Naive thymus-derived CD8-positive, alpha-beta T cell (primary cell): ENCODE data around the gene LOXHD1. TPM values are rescaled to one million over a fixed set of nuclear protein-coding genes. Genes with fewer than 3 reads are reported as not detected.

ENCODE experiments used
- ATAC-seq, 2 donors: fragments of 150-1000 bp; cut with Tn5 transposase in 1 of 2; sonication (Bioruptor Pico), chemical (Tn5 transposase) in 1 of 2; 1 replicate in 1 of 2; 2 replicates in 1 of 2; pipeline ENCODE4 v1.10.0; 2021; ENCODE audit warnings: mild to moderate bottlenecking in 2 of 2, moderate library complexity in 2 of 2
- POLR2A ChIA-PET: fragments of 350-600 bp; sonication (Branson Sonifier 250); formaldehyde crosslinking; loops from one replicate; lab custom pipeline; 2021; ENCODE audit warnings: antibody characterized with exemption; lab: Charles Lee
- DNase-seq, 10 donors: peaks; one replicate each; pipeline versions ENCODE4 v3.0.0 to v3.0.0-alpha.2; 2020 to 2022
- H3K27ac Mint-ChIP-seq, 10 donors: one replicate each; pipeline ENCODE4 v1.8.0; 2020 to 2022; ENCODE audit warnings: mild to moderate bottlenecking in 10 of 10, mixed read lengths in 10 of 10, moderate library complexity in 4 of 10, inconsistent platforms in 1 of 10
- H3K27me3 Mint-ChIP-seq, 5 donors: one replicate each; pipeline ENCODE4 v1.8.0; 2021 to 2022; ENCODE audit warnings: mixed read lengths in 5 of 5
- H3K36me3 Mint-ChIP-seq, 3 donors: one replicate each; pipeline ENCODE4 v1.8.0; 2020 to 2022; ENCODE audit warnings: mixed read lengths in 3 of 3, mild to moderate bottlenecking in 2 of 3, inconsistent platforms in 1 of 3
- H3K4me1 Mint-ChIP-seq, 4 donors: one replicate each; pipeline ENCODE4 v1.8.0; 2021 to 2022; ENCODE audit warnings: mixed read lengths in 4 of 4
- H3K4me3 Mint-ChIP-seq, 10 donors: one replicate each; pipeline ENCODE4 v1.8.0; 2020 to 2022; ENCODE audit warnings: mild to moderate bottlenecking in 10 of 10, mixed read lengths in 10 of 10, moderate library complexity in 6 of 10, inconsistent platforms in 1 of 10
- H3K9me3 Mint-ChIP-seq, 9 donors: one replicate each; pipeline ENCODE4 v1.8.0; 2020 to 2022; ENCODE audit warnings: mixed read lengths in 9 of 9, mild to moderate bottlenecking in 3 of 9, inconsistent platforms in 1 of 9, moderate library complexity in 1 of 9
- polyA plus RNA-seq, 3 donors: library from polyadenylated mRNA; unstranded; fragments of 300-500 nt; fragmentation: Illumina TruSeq; gene quantifications; one replicate each; pipeline ENCODE4 v1.2.3, GENCODE V29; 2021
- total RNA-seq, 8 experiments: library from RNA in 2 of 8; stranded (reverse) in 2 of 8; gene quantifications; one replicate each; pipeline ENCODE4 v1.2.3 and lab custom pipeline; 2021 to 2026

Gene LOXHD1
- total and polyA plus RNA-seq, 5 experiments from 2014 or later, result 0.08 to 0.39 TPM; not detected in 3

GRCh38 chr18:46459789-46460455 lies 197.1 kb downstream of the LOXHD1 start:
- POLR2A ChIA-PET, result no interaction called here
- ATAC-seq, result no peak

GRCh38 chr18:46458472-46458871 lies 198.5 kb downstream of the LOXHD1 start:
- Mint-ChIP-seq H3K4me3 (no peak overlapping the region), H3K4me1 (no peaks in the 10 kb centered on the region), H3K9me3 (no peaks in the 10 kb centered on the region), H3K27me3 (peaks cover 0 to 2% (median 0%) of the 10 kb centered on the region in 5 donors), H3K36me3 (no peaks in the 10 kb centered on the region), H3K27ac (no peak overlapping the region)
- no peak for DNase-seq
- no peak for ATAC-seq
- POLR2A ChIA-PET, result no interaction called here

More at GRCh38 chr18:46459789-46460455, 197.1 kb downstream of the LOXHD1 start:
- Mint-ChIP-seq H3K9me3 (no peaks in the 10 kb centered on the region), H3K36me3 (no peaks in the 10 kb centered on the region), H3K4me3 (no peak overlapping the region), H3K4me1 (no peaks in the 10 kb centered on the region), H3K27ac (no peak overlapping the region), H3K27me3 (peaks cover 0 to 6% (median 0%) of the 10 kb centered on the region in 5 donors)
- DNase-seq, result no peak

- ATAC-seq (no peak), DNase-seq (no peak)
- POLR2A ChIA-PET, result no interaction called here
Observed at GRCh38 chr18:46456691-46457090, 200.3 kb downstream of the LOXHD1 start.

GRCh38 chr18:46452820-46453219 lies 204.2 kb downstream of the LOXHD1 start:
- H3K9me3 Mint-ChIP-seq, result peaks cover 0 to 19% (median 0%) of the 10 kb centered on the region in 9 donors
- H3K27ac Mint-ChIP-seq, result no peak overlapping the region
- no peak overlapping the region for H3K4me3 Mint-ChIP-seq
- H3K27me3 Mint-ChIP-seq, result peaks cover 0 to 14% (median 2%) of the 10 kb centered on the region in 5 donors
- DNase-seq, result no peak
- peaks cover 0 to 4% (median under 1%) of the 10 kb centered on the region in 4 donors for H3K4me1 Mint-ChIP-seq
- H3K36me3 Mint-ChIP-seq, result peaks cover 0 to 16% (median 0%) of the 10 kb centered on the region in 3 donors
- no peak for ATAC-seq
- POLR2A ChIA-PET, result no interaction called here

More at GRCh38 chr18:46456691-46457090, 200.3 kb downstream of the LOXHD1 start:
- H3K27ac Mint-ChIP-seq, result no peak overlapping the region
- peaks cover 0 to 1% (median 0%) of the 10 kb centered on the region in 5 donors for H3K27me3 Mint-ChIP-seq
- peaks cover 0 to 4% (median 0%) of the 10 kb centered on the region in 9 donors for H3K9me3 Mint-ChIP-seq
- no peak overlapping the region for H3K4me3 Mint-ChIP-seq
- no peaks in the 10 kb centered on the region for H3K36me3 Mint-ChIP-seq
- H3K4me1 Mint-ChIP-seq, result no peaks in the 10 kb centered on the region

GRCh38 chr18:46449499-46449898 lies 207.5 kb downstream of the LOXHD1 start:
- DNase-seq (no peak), ATAC-seq (no peak)
- POLR2A ChIA-PET, result no interaction called here
- Mint-ChIP-seq H3K4me3 (no peak overlapping the region), H3K4me1 (peaks cover 0 to 4% (median under 1%) of the 10 kb centered on the region in 4 donors), H3K27ac (no peak overlapping the region), H3K9me3 (peaks cover 0 to 35% (median 5%) of the 10 kb centered on the region in 9 donors), H3K36me3 (peaks cover 0 to 16% (median 0%) of the 10 kb centered on the region in 3 donors), H3K27me3 (peaks cover 3 to 15% (median 5%) of the 10 kb centered on the region in 5 donors)

- Mint-ChIP-seq H3K4me1 (peaks cover 0 to 4% (median under 1%) of the 10 kb centered on the region in 4 donors), H3K36me3 (peaks cover 0 to 16% (median 0%) of the 10 kb centered on the region in 3 donors), H3K27ac (no peak overlapping the region), H3K4me3 (no peak overlapping the region), H3K9me3 (peaks cover 0 to 35% (median 5%) of the 10 kb centered on the region in 9 donors), H3K27me3 (peaks cover 3 to 15% (median 5%) of the 10 kb centered on the region in 5 donors)
- no peak for ATAC-seq
- no peak for DNase-seq
- POLR2A ChIA-PET, result no interaction called here
Observed at GRCh38 chr18:46449033-46449432, 208.0 kb downstream of the LOXHD1 start.

GRCh38 chr18:46448347-46448746 lies 208.7 kb downstream of the LOXHD1 start:
- Mint-ChIP-seq H3K4me3 (no peak overlapping the region), H3K27me3 (peaks cover 3 to 15% (median 5%) of the 10 kb centered on the region in 5 donors), H3K4me1 (peaks cover 0 to 4% (median under 1%) of the 10 kb centered on the region in 4 donors), H3K9me3 (peaks cover 0 to 37% (median 5%) of the 10 kb centered on the region in 9 donors), H3K27ac (no peak overlapping the region), H3K36me3 (peaks cover 0 to 18% (median 0%) of the 10 kb centered on the region in 3 donors)
- POLR2A ChIA-PET, result no interaction called here
- ATAC-seq (no peak), DNase-seq (no peak)

GRCh38 chr18:46447792-46448191 lies 209.2 kb downstream of the LOXHD1 start:
- Mint-ChIP-seq H3K27ac (peak overlapping the region in 1 of 10 donors; percentile 36), H3K9me3 (peaks cover 0 to 42% (median 5%) of the 10 kb centered on the region in 9 donors), H3K36me3 (peaks cover 0 to 20% (median 0%) of the 10 kb centered on the region in 3 donors), H3K4me1 (peaks cover 0 to 4% (median under 1%) of the 10 kb centered on the region in 4 donors), H3K27me3 (peaks cover 3 to 15% (median 5%) of the 10 kb centered on the region in 5 donors), H3K4me3 (no peak overlapping the region)
- POLR2A ChIA-PET, result no interaction called here
- ATAC-seq (no peak), DNase-seq (no peak)

- Mint-ChIP-seq H3K9me3 (peaks cover 0 to 41% (median 5%) of the 10 kb centered on the region in 9 donors), H3K4me3 (no peak overlapping the region), H3K4me1 (peaks cover 0 to 4% (median under 1%) of the 10 kb centered on the region in 4 donors), H3K36me3 (peaks cover 0 to 20% (median 0%) of the 10 kb centered on the region in 3 donors), H3K27ac (no peak overlapping the region), H3K27me3 (peaks cover 3 to 15% (median 5%) of the 10 kb centered on the region in 5 donors)
- POLR2A ChIA-PET, result no interaction called here
- ATAC-seq, result no peak
- no peak for DNase-seq
Observed at GRCh38 chr18:46447323-46447722, 209.7 kb downstream of the LOXHD1 start.

GRCh38 chr18:46445522-46446313 lies 211.3 kb downstream of the LOXHD1 start:
- ATAC-seq, result no peak
- peaks cover 0 to 4% (median under 1%) of the 10 kb centered on the region in 4 donors for H3K4me1 Mint-ChIP-seq
- H3K27ac Mint-ChIP-seq, result no peak overlapping the region
- no peak overlapping the region for H3K4me3 Mint-ChIP-seq
- peaks cover 3 to 15% (median 5%) of the 10 kb centered on the region in 5 donors for H3K27me3 Mint-ChIP-seq
- peaks cover 0 to 37% (median 5%) of the 10 kb centered on the region in 9 donors for H3K9me3 Mint-ChIP-seq
- POLR2A ChIA-PET, result no interaction called here
- peaks cover 0 to 16% (median 0%) of the 10 kb centered on the region in 3 donors for H3K36me3 Mint-ChIP-seq
- no peak for DNase-seq

- H3K4me3 Mint-ChIP-seq, result no peak overlapping the region
- POLR2A ChIA-PET, result no interaction called here
- no peak for ATAC-seq
- no peak for DNase-seq
- peaks cover 0 to 10% (median 0%) of the 10 kb centered on the region in 9 donors for H3K9me3 Mint-ChIP-seq
- H3K27ac Mint-ChIP-seq, result no peak overlapping the region
- peaks cover 1 to 11% (median 4%) of the 10 kb centered on the region in 5 donors for H3K27me3 Mint-ChIP-seq
- no peaks in the 10 kb centered on the region for H3K4me1 Mint-ChIP-seq
- H3K36me3 Mint-ChIP-seq, result peaks cover 0 to 4% (median 0%) of the 10 kb centered on the region in 3 donors
Observed at GRCh38 chr18:46439037-46439436, 218.0 kb downstream of the LOXHD1 start.

GRCh38 chr18:46437061-46437460 lies 220.0 kb downstream of the LOXHD1 start:
- H3K27ac Mint-ChIP-seq, result no peak overlapping the region
- no peak overlapping the region for H3K4me3 Mint-ChIP-seq
- DNase-seq (no peak), ATAC-seq (no peak)
- H3K27me3 Mint-ChIP-seq, result peaks cover 1 to 11% (median 4%) of the 10 kb centered on the region in 5 donors
- H3K4me1 Mint-ChIP-seq, result peaks cover 0 to 2% (median 0%) of the 10 kb centered on the region in 4 donors
- POLR2A ChIA-PET, result no interaction called here
- peaks cover 0 to under 1% (median 0%) of the 10 kb centered on the region in 9 donors for H3K9me3 Mint-ChIP-seq
- no peaks in the 10 kb centered on the region for H3K36me3 Mint-ChIP-seq
